NCI-H1048 (cell line): Measurements from ENCODE around the gene ESRP2.

Experiments used
- DNase-seq: peaks from one replicate; lab custom pipeline; 2025; lab: John Stamatoyannopoulos, UW

Gene ESRP2

GRCh38 chr16:68263559-68264127, 27.7 kb upstream of the ESRP2 start:
- DNase-seq, result no peak

GRCh38 chr16:68259007-68259825, 23.3 kb upstream of the ESRP2 start:
- no peak for DNase-seq

- DNase-seq, result no peak
Measured at GRCh38 chr16:68257906-68258800, 22.2 kb upstream of the ESRP2 start.

- DNase-seq, result no peak
Measured at GRCh38 chr16:68257251-68257905, 21.5 kb upstream of the ESRP2 start.

- DNase-seq, result no peak
Measured at GRCh38 chr16:68255712-68256111, 19.8 kb upstream of the ESRP2 start.

GRCh38 chr16:68253721-68254120, 17.8 kb upstream of the ESRP2 start:
- no peak for DNase-seq

- DNase-seq, result no peak
Measured at GRCh38 chr16:68252383-68252782, 16.5 kb upstream of the ESRP2 start.

- no peak for DNase-seq
Measured at GRCh38 chr16:68251832-68252231, 15.9 kb upstream of the ESRP2 start.

GRCh38 chr16:68250951-68251350, 15.0 kb upstream of the ESRP2 start:
- DNase-seq, result no peak

GRCh38 chr16:68249371-68249770, 13.4 kb upstream of the ESRP2 start:
- DNase-seq, result no peak

- DNase-seq, result no peak
Measured at GRCh38 chr16:68247932-68248331, 12.0 kb upstream of the ESRP2 start.

- no peak for DNase-seq
Measured at GRCh38 chr16:68247400-68247799, 11.5 kb upstream of the ESRP2 start.

GRCh38 chr16:68246666-68247065, 10.7 kb upstream of the ESRP2 start:
- no peak for DNase-seq

GRCh38 chr16:68246121-68246520, 10.2 kb upstream of the ESRP2 start:
- DNase-seq, result no peak

- peak; percentile 45 for DNase-seq
Measured at GRCh38 chr16:68244903-68245853, 9.3 kb upstream of the ESRP2 start, which contains the start of gene PLA2G15. Gene PLA2G15, plus strand, starts transcription at chr16:68245373. Its CDS starts 54 bp downstream, at chr16:68245427.

- no peak for DNase-seq
Measured at GRCh38 chr16:68244481-68244902, 8.6 kb upstream of the ESRP2 start.

- no peak for DNase-seq
Measured at GRCh38 chr16:68242926-68243858, 7.3 kb upstream of the ESRP2 start.

- DNase-seq, result no peak
Measured at GRCh38 chr16:68242085-68242484, 6.2 kb upstream of the ESRP2 start.

GRCh38 chr16:68238029-68238345, 2.1 kb upstream of the ESRP2 start:
- no peak for DNase-seq
